ENCODE data around the gene CADM1.

CADM1 gene

DNA sequence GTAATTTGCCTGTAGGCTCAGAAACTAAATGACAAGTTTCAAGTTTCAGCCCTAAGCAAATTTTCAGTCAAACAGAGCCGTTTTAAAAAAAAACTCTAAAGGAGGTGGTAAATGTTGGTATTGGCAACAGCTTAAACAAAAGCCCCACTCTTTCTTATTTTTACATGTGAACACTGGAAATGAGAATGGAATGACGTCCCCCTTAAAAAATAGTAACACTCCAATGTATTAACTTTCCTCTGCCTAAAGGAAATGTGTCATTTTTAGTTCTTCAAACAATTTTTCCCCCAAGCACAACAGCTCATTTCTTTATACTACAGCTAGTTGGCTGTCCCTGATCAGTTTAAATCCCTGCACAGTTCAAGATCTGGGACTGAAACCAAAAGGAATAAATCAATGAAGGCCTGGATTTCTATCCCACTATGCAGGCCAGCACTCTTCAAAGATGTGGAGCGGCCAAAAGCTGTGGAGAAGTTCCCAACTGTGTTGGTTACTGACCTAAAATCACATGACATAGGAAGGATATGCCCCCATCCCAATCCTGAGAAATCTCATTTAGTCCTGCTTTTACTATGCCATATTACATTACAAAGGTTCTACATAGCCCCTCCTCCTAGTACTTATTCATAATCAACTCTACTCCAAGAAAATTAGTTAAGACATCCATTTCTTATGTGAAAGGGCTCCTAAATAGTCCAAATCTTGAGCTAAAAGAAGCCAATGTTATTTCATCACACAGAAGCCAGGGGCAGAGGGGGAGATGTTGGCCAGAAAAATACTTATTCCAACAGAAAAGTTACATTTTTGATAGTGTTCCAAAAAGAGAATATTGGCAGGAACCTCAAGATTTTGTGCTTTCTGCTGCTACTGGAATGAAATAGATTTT is 95.9 kb downstream of the CADM1 start:
- Histone ChIP-seq H3K4me3 (no peak overlapping the region), H3K27me3 (ENCODE audit: low read depth) (peaks cover 2% of the 10 kb centered on the region; the same call in 1 of the 2 replicates), H3K36me3 (replicated peaks) (no peaks in the 10 kb centered on the region), H3K4me1 (peaks cover 21% of the 10 kb centered on the region), H3K9me3 (no peaks in the 10 kb centered on the region)
- no peak for DNase-seq (ENCODE audit: low spot score in 2 of 2)
- in situ Hi-C loops (cut with MboI; ENCODE audit: low sequenced_read_pairs), result no loop called here

DNA sequence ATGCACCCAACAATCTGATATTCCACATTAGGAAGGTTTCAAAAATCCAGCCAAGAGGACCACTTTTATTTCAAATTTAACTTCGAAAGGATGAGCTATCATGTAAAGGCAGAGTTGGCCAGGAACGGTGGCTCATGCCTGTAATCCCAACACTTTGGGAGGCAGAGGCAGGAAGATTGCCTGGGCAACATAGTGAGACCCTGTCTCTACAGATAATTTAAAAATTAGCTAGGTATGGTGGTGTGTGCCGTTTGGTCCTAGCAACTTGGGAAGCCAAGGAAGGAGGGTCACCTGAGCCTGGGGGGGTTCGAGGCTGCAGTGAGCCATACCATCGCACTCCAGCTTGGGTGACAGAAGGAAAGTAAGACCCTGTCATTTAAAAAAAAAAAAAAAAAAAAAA is 96.7 kb downstream of the CADM1 start:
- H3K27me3 ChIP-seq (ENCODE audit: low read depth), result no peaks in the 10 kb centered on the region; the same call in 1 of the 2 replicates
- in situ Hi-C loops (cut with MboI; ENCODE audit: low sequenced_read_pairs), result no loop called here
- peaks cover 21% of the 10 kb centered on the region for H3K4me1 ChIP-seq
- H3K36me3 ChIP-seq (replicated peaks), result no peaks in the 10 kb centered on the region
- H3K9me3 ChIP-seq, result no peaks in the 10 kb centered on the region
- no peak overlapping the region for H3K4me3 ChIP-seq
- DNase-seq (ENCODE audit: low spot score in 2 of 2), result no peak

DNA sequence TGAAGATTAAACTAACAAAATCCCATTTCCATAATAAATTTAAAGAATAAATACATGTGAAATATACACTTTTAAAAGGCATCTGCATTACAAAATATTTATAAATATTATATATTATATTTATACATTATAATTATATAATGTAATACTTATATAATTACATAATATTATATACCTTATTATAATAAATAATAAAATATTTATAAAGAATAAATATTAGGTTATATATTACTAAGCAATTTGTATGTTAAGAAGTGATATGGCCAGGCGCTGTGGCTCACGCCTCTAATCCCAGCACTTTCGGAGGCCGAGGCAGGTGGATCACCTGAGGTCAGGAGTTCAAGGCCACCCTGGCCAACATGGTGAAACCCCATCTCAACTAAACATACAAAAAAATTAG is 97.8 kb downstream of the CADM1 start:
- Histone ChIP-seq H3K4me3 (no peak overlapping the region), H3K9me3 (no peaks in the 10 kb centered on the region), H3K4me1 (peaks cover 21% of the 10 kb centered on the region), H3K27me3 (ENCODE audit: low read depth) (no peaks in the 10 kb centered on the region; the same call in 1 of the 2 replicates), H3K36me3 (replicated peaks) (no peaks in the 10 kb centered on the region)
- in situ Hi-C loops (cut with MboI; ENCODE audit: low sequenced_read_pairs), result no loop called here
- no peak for DNase-seq (ENCODE audit: low spot score in 2 of 2)

DNA sequence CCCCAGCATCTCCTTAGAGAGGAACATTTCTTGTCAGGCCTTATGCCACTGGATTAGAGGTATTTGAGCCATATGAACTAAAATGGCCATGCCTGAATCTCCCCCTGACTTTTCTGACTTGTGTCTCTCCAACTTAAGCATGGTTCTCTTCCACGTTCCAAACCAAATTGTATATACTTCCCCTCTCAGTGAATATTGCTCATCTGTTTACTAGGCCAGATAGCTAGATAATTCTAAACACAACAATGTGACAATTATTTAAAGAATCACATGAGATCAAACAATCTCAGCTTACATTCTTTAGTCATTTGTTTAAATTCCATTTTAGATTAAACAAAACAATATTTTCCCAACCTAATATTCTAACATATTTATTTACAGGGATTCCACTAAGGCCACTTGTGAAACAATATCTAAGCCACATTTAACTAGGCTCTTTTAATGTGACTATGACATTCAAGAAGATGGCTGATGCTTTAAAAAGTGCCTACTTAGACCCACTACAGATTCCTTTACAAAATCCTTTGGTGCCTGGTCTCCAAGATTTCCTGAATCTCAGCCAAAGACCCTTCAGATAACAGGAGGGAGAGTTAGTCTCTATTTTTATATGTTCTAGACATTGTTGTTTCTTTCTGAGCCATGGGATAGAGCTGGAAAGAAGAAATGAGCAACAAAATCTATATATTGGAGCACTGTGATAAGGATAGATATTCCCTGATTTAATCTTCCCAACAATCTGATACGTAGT is 105.7 kb downstream of the CADM1 start:
- Histone ChIP-seq H3K9me3 (no peaks in the 10 kb centered on the region), H3K4me1 (no peaks in the 10 kb centered on the region), H3K27me3 (ENCODE audit: low read depth) (no peaks in the 10 kb centered on the region; the same call in 1 of the 2 replicates), H3K36me3 (replicated peaks) (no peaks in the 10 kb centered on the region), H3K4me3 (no peak overlapping the region)
- no peak for DNase-seq (ENCODE audit: low spot score in 2 of 2)
- in situ Hi-C loops (cut with MboI; ENCODE audit: low sequenced_read_pairs), result no loop called here

DNA sequence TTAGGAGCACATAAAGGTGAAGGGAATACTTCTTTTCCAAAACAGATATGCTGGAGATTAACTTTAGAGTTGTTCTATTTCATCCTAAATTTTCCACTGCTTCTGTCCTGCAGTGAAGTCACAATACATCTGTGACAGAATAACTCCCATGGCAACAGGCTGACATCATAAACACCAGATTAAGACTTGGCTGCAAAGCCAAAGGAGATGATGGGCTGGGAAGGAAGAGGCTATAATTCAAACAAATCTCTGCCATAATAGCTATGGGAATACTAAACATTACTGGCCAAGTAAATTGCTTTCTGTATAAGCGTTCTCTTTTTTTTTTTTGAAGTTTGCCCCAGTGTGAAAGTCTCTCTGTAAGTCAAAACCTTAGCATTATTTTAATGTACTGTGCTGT is 107.7 kb downstream of the CADM1 start:
- H3K4me3 ChIP-seq, result no peak overlapping the region
- H3K36me3 ChIP-seq (replicated peaks), result no peaks in the 10 kb centered on the region
- no peaks in the 10 kb centered on the region for H3K9me3 ChIP-seq
- peaks cover 3% of the 10 kb centered on the region for H3K4me1 ChIP-seq
- in situ Hi-C loops (cut with MboI; ENCODE audit: low sequenced_read_pairs), result no loop called here
- DNase-seq (ENCODE audit: low spot score in 2 of 2), result no peak
- no peaks in the 10 kb centered on the region; the same call in 1 of the 2 replicates for H3K27me3 ChIP-seq (ENCODE audit: low read depth)

DNA sequence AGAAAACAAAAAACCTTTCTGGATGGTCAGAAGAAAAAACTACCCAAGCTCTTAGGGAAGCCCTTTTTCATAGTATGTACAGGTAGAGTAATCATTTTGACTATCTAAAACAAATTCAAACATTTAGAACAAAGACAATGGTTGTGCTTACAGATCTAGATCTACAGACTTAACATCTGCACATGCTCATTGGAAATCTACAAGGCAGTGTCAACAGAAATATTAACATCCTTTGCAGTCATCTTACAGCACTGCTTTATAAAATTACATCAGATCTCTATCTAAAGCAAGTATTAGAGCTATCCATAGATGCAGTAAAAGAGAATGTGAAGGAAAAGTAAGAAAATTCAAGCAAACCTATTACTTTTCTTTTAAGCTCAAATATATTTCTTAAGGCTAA is 110.3 kb downstream of the CADM1 start:
- Histone ChIP-seq H3K4me3 (no peak overlapping the region), H3K27me3 (ENCODE audit: low read depth) (no peaks in the 10 kb centered on the region; the same call in 1 of the 2 replicates), H3K36me3 (replicated peaks) (no peaks in the 10 kb centered on the region), H3K9me3 (no peaks in the 10 kb centered on the region), H3K4me1 (peaks cover 13% of the 10 kb centered on the region)
- in situ Hi-C loops (cut with MboI; ENCODE audit: low sequenced_read_pairs), result no loop called here
- no peak for DNase-seq (ENCODE audit: low spot score in 2 of 2)

DNA sequence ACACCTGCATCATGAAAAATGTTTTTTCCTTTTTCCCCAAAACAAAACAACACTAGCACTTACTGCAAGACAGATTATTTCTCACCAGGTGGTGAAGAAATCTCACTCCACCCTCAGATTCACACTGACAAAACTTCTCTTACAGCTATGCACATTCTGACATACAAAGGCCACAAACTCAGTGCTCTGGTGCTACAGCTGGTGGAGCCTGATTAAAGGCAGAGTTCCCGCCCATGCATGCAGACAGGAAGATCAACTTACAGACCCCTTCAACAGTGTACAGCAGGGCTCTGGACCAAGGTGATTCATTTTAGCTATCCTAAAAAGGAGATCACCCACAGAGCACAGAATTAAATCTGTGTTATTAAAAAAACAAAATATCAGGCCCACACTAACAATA is 112.6 kb downstream of the CADM1 start:
- no peaks in the 10 kb centered on the region; the same call in 1 of the 2 replicates for H3K27me3 ChIP-seq (ENCODE audit: low read depth)
- peak in 1 of 2 experiments; percentile 10 for DNase-seq (ENCODE audit: low spot score in 2 of 2)
- in situ Hi-C loops (cut with MboI; ENCODE audit: low sequenced_read_pairs), result no loop called here
- H3K36me3 ChIP-seq (replicated peaks), result no peaks in the 10 kb centered on the region
- peaks cover 13% of the 10 kb centered on the region for H3K4me1 ChIP-seq
- no peaks in the 10 kb centered on the region for H3K9me3 ChIP-seq
- H3K4me3 ChIP-seq, result no peak overlapping the region

DNA sequence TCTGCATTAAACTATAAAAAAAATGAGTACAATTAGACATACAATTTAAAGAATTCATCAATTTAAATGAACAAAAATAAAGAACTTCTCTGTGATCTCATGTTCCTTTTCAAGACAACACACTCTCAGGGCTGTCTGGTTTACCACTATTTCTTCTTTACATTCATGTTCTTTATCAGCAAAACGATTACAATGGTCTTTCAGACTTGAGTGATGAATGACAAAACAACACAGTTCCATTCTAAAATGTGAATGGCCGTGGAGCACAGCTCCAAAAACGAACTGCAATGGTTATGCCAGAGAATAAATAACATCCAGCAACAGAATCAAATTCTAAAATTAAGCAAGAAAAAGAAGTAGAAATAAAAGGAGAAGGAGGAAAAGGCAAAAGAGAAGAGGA is 113.1 kb downstream of the CADM1 start:
- Histone ChIP-seq H3K9me3 (no peaks in the 10 kb centered on the region), H3K27me3 (ENCODE audit: low read depth) (no peaks in the 10 kb centered on the region; the same call in 1 of the 2 replicates), H3K36me3 (replicated peaks) (no peaks in the 10 kb centered on the region), H3K4me1 (peaks cover 13% of the 10 kb centered on the region), H3K4me3 (no peak overlapping the region)
- peak in 1 of 2 experiments; percentile 49 for DNase-seq (ENCODE audit: low spot score in 2 of 2)
- in situ Hi-C loops (cut with MboI; ENCODE audit: low sequenced_read_pairs), result no loop called here

DNA sequence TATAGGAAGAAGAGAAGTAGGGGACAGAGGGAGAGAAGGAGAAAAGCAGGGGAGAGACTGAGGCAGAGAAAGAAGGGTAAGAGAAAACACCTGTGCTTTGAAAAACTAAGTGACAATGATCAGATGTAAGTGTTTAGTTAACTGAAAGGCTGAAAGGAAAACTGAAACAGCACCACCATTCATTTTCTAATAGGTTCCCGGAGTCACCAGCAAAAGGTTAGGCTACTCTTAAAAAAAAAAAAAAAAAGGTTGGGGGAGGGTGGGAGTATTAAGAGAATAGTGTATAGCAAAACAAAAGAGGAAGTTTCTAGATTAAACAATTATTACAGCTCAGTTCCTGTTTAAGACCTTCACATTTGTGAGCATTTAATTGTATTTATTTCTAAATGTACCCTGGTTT is 113.8 kb downstream of the CADM1 start:
- no peak for DNase-seq (ENCODE audit: low spot score in 2 of 2)
- in situ Hi-C loops (cut with MboI; ENCODE audit: low sequenced_read_pairs), result no loop called here
- Histone ChIP-seq H3K9me3 (no peaks in the 10 kb centered on the region), H3K4me3 (no peak overlapping the region), H3K27me3 (ENCODE audit: low read depth) (no peaks in the 10 kb centered on the region; the same call in 1 of the 2 replicates), H3K36me3 (replicated peaks) (no peaks in the 10 kb centered on the region), H3K4me1 (peaks cover 13% of the 10 kb centered on the region)

DNA sequence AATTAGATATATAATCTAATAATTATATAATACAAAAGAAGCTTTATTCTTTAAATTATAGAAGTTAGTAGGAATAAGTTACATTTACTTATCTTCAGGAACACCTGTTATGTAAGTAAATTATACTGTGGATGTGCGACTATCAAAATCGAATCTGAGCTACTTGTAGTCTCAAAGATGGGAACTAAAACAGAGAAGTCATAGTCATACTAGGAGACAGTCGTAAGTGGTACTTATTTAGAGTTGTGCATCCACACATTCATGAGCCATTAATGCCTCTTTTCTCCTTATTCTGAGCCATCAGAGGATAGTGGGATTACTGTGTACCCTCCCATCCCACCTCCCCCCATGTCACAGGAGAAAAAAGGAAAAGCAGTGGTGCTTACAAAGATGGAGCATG is 114.4 kb downstream of the CADM1 start:
- Histone ChIP-seq H3K4me1 (peaks cover 13% of the 10 kb centered on the region), H3K4me3 (no peak overlapping the region), H3K27me3 (ENCODE audit: low read depth) (no peaks in the 10 kb centered on the region; the same call in 1 of the 2 replicates), H3K9me3 (no peaks in the 10 kb centered on the region), H3K36me3 (replicated peaks) (no peaks in the 10 kb centered on the region)
- DNase-seq (ENCODE audit: low spot score in 2 of 2), result no peak
- in situ Hi-C loops (cut with MboI; ENCODE audit: low sequenced_read_pairs), result no loop called here

DNA sequence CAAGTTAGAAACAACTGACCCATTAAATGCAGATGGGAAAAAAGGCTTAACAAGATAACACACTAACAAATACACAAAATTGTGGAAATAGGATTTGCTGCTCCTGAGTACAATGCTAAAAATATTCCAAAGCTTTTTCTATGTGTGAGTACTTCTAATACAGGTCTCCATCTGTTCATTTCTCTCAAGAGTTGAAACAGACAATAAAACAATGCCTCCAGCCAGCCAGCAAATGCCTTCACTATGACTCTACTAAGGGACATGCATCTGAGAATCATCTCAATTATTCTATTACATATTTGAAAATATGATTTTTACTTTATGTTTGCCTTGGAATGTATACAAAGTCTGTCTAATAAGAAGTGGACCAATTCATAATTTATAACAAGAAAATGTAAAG is 119.0 kb downstream of the CADM1 start:
- Histone ChIP-seq H3K4me3 (no peak overlapping the region), H3K36me3 (replicated peaks) (no peaks in the 10 kb centered on the region), H3K4me1 (peaks cover 11% of the 10 kb centered on the region), H3K9me3 (no peaks in the 10 kb centered on the region), H3K27me3 (ENCODE audit: low read depth) (peaks cover 4% of the 10 kb centered on the region)
- no peak for DNase-seq (ENCODE audit: low spot score in 2 of 2)
- in situ Hi-C loops (cut with MboI; ENCODE audit: low sequenced_read_pairs), result no loop called here

DNA sequence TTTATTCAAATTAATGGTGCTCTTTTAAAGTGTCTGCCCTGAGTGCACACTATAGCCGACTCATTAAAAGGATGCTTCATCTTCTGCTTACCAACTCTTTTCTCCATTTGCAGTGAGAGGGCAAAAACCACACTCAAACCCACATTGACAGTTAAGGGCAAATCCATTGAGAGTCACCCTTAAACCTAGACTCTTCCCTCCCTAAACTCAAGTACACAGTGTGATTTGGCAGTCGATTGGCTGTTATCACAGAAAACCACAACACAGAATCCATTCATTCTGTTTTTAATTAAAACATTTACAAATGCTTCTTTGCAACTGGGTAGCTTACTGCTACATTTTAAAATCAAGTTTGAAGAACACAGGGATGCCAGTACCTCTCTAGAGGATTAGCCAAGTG is 120.0 kb downstream of the CADM1 start:
- no peak overlapping the region for H3K4me3 ChIP-seq
- in situ Hi-C loops (cut with MboI; ENCODE audit: low sequenced_read_pairs), result no loop called here
- H3K4me1 ChIP-seq, result peaks cover 11% of the 10 kb centered on the region
- H3K27me3 ChIP-seq (ENCODE audit: low read depth), result peaks cover 4% of the 10 kb centered on the region
- no peaks in the 10 kb centered on the region for H3K9me3 ChIP-seq
- no peaks in the 10 kb centered on the region for H3K36me3 ChIP-seq (replicated peaks)
- DNase-seq (ENCODE audit: low spot score in 2 of 2), result no peak

DNA sequence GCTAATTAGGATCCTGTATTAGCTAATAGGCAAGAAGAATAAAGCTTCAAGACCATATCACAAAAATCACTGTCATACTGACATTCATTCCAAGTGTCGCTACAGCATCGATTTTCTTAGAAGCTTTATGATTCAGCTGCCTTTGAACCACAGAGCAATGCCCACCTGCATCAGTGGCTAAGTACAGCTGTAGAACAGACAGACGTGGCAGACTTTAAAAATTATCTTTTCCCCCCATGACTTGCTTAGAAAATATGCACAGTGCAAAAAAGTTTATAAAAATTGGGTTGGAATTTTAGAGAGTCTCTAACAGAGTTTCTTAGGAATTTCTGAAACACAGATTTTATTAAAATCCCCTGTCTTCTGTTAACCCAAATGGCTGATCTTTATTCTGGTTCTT is 120.8 kb downstream of the CADM1 start:
- peaks cover 4% of the 10 kb centered on the region for H3K27me3 ChIP-seq (ENCODE audit: low read depth)
- no peaks in the 10 kb centered on the region for H3K9me3 ChIP-seq
- DNase-seq (ENCODE audit: low spot score in 2 of 2), result no peak
- no peak overlapping the region for H3K4me3 ChIP-seq
- in situ Hi-C loops (cut with MboI; ENCODE audit: low sequenced_read_pairs), result no loop called here
- H3K36me3 ChIP-seq (replicated peaks), result no peaks in the 10 kb centered on the region
- H3K4me1 ChIP-seq, result peaks cover 11% of the 10 kb centered on the region

DNA sequence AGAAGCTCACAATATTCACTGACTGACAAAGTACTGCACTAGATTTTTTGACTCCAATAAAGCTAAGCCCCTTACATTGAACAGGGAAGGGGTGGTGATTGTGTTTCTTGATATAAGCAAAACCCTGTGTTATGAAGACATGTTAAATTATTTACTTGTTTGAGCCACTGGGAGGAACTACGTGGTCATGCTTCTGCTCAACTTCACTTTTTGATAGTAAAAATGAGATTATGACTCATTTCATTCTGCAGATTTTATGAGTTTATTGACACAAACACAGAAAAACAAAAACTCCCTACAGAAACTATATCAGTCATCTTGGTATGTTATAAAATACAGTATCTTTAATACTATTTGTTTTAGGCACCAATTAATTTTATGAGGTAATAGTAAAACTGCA is 124.7 kb downstream of the CADM1 start:
- H3K36me3 ChIP-seq (replicated peaks), result no peaks in the 10 kb centered on the region
- peaks cover 11% of the 10 kb centered on the region for H3K4me1 ChIP-seq
- DNase-seq (ENCODE audit: low spot score in 2 of 2), result no peak
- in situ Hi-C loops (cut with MboI; ENCODE audit: low sequenced_read_pairs), result no loop called here
- no peaks in the 10 kb centered on the region for H3K9me3 ChIP-seq
- H3K27me3 ChIP-seq (ENCODE audit: low read depth), result peaks cover 6% of the 10 kb centered on the region
- H3K4me3 ChIP-seq, result no peak overlapping the region
